Panc1 (cell line): ENCODE data around the gene SUGCT. TPM values are rescaled to one million over a fixed set of nuclear protein-coding genes. Genes with fewer than 3 reads are reported as not detected.

Experiments
- ATAC-seq: fragments of 200-7000 bp; cut with Tn5 transposase; 2 replicates; pipeline ENCODE4 v1.9.1; 2020; ENCODE audit warnings: mild to moderate bottlenecking, moderate library complexity
- BruUV-seq: library from RNA; stranded (reverse); fragments of 400-500 nt; replicated peaks from 2 replicates; lab custom pipeline; 2021; lab: Mats Ljungman, UMichigan
- CTCF ChIA-PET: fragments of 300-600 bp; sonication (Branson Sonifier 250); formaldehyde crosslinking; loops from one replicate; lab custom pipeline; 2022; ENCODE audit warnings: antibody characterized with exemption; lab: Charles Lee
- POLR2A ChIA-PET: fragments of 300-600 bp; sonication (Branson Sonifier 250); formaldehyde crosslinking; loops from one replicate; lab custom pipeline; 2022; ENCODE audit warnings: antibody characterized with exemption; lab: Charles Lee
- DNase-seq: peaks from one replicate; pipeline ENCODE4 v3.0.0-alpha.2; 2010; ENCODE audit warnings: low read depth, low spot score
- H3K27ac ChIP-seq: 2 replicates; pipeline ENCODE4 v1.5.1; 2011; ENCODE audit warnings: mild to moderate bottlenecking, low read length, inconsistent platforms
- H3K27me3 ChIP-seq: fragments of 200-500 bp; sonication (Bioruptor generic); 2 replicates; pipeline ENCODE4 v1.6.0; 2014; ENCODE audit warnings: low read length, inconsistent platforms; ENCODE audit not compliant: control insufficient read depth, insufficient read depth
- H3K36me3 ChIP-seq: fragments of 200-500 bp; sonication (Bioruptor generic); 2 replicates; pipeline ENCODE4 v1.5.1; 2014; ENCODE audit warnings: inconsistent platforms, mild to moderate bottlenecking, low read length, moderate library complexity; ENCODE audit not compliant: control insufficient read depth, insufficient read depth
- H3K4me1 ChIP-seq: 2 replicates; pipeline ENCODE4 v1.5.1; 2011; ENCODE audit warnings: inconsistent platforms, mild to moderate bottlenecking, low read length, moderate library complexity; ENCODE audit not compliant: control insufficient read depth, insufficient read depth
- H3K4me3 ChIP-seq, 2 experiments: 2 replicates each; pipeline ENCODE4 v1.5.1; 2011 to 2012; ENCODE audit warnings: low read depth in 2 of 2, low read length in 2 of 2, mild to moderate bottlenecking in 2 of 2, inconsistent platforms in 1 of 2, moderate library complexity in 1 of 2
- H3K9me3 ChIP-seq: fragments of 200-500 bp; sonication (Bioruptor generic); 2 replicates; pipeline ENCODE4 v1.5.1; 2014; ENCODE audit warnings: low read depth, mild to moderate bottlenecking, inconsistent platforms, low read length, moderate library complexity; ENCODE audit not compliant: control insufficient read depth, insufficient read depth
- CTCF ChIP-seq: fragments of 450-650 bp; IDR thresholded peaks from 2 replicates; pipeline ENCODE4 v1.5.1; 2017; ENCODE audit warnings: mild to moderate bottlenecking
- POLR2AphosphoS5 ChIP-seq: IDR thresholded peaks from 2 replicates; pipeline ENCODE4 v1.6.1; 2012; ENCODE audit warnings: mild to moderate bottlenecking, low read depth, low read length, moderate library complexity
- REST ChIP-seq, 2 experiments: IDR thresholded peaks; 2 replicates each; pipeline ENCODE4 v1.6.1; 2011 to 2012; ENCODE audit warnings: low read depth in 2 of 2, control low read depth in 1 of 2, low read length in 1 of 2, mild to moderate bottlenecking in 1 of 2, moderate library complexity in 1 of 2; ENCODE audit not compliant: insufficient read depth in 1 of 2
- SIN3A ChIP-seq: IDR thresholded peaks from 2 replicates; pipeline ENCODE4 v1.6.1; 2012; ENCODE audit warnings: low read depth, mild to moderate bottlenecking, low read length, moderate library complexity, borderline replicate concordance; ENCODE audit not compliant: insufficient read depth
- TCF7L2 ChIP-seq: IDR thresholded peaks from 2 replicates; pipeline ENCODE4 v1.6.1; 2011; ENCODE audit warnings: mild to moderate bottlenecking, low read depth, low read length, inconsistent platforms
- in situ Hi-C: cut with HindIII; loops from 2 replicates; pipeline ENCODE4 v1.10.0; 2016; ENCODE audit warnings: low sequenced_read_pairs, low pct_unique_long_range_greater_than_20kb
- intact Hi-C: fragments of 100-400 bp; cut with micrococcal nuclease; formaldehyde crosslinking; loops from one replicate; pipeline ENCODE4 v1.10.0; 2022; ENCODE audit not compliant: unreplicated experiment
- total RNA-seq: library from RNA; stranded (reverse); gene quantifications from one replicate; pipeline ENCODE4 v1.2.1, GENCODE V29; 2021; ENCODE audit not compliant: unreplicated experiment

The SUGCT gene
- total RNA-seq, 1 experiment from 2014 or later = 3.1 TPM

- ChIA-PET CTCF (no interaction called here), POLR2A (no interaction called here)
- H3K27me3 ChIP-seq = no peaks in the 10 kb centered on the region
- H3K9me3 ChIP-seq = no peaks in the 10 kb centered on the region
- H3K4me1 ChIP-seq = no peaks in the 10 kb centered on the region
- no peaks in the 10 kb centered on the region for H3K36me3 ChIP-seq
- in situ Hi-C loops (no loop called here), intact Hi-C loops (no loop called here)
- no peak for ATAC-seq
- no TSS peak for BruUV-seq
- DNase-seq = no peak
- no peak overlapping the region for H3K27ac ChIP-seq
- TF ChIP-seq SIN3A = no peak
- no peak for TF ChIP-seq CTCF
- TF ChIP-seq TCF7L2 = no peak
- no peak for TF ChIP-seq REST (IDR thresholded peaks at IDR 0.05; ENCODE audit: insufficient read depth in 1 of 2, low read depth in 2 of 2, low read length in 1 of 2)
- no peak for TF ChIP-seq POLR2AphosphoS5
- H3K4me3 ChIP-seq = no peak overlapping the region
Measured at GRCh38 chr7:40402661-40403060, 267.9 kb downstream of the SUGCT start.

- intact Hi-C loops = no loop called here
- in situ Hi-C loops = no loop called here
- H3K36me3 ChIP-seq = no peaks in the 10 kb centered on the region
- H3K4me3 ChIP-seq = no peak overlapping the region
- no peaks in the 10 kb centered on the region for H3K27me3 ChIP-seq
- ChIA-PET CTCF (no interaction called here), POLR2A (no interaction called here)
- H3K4me1 ChIP-seq = no peaks in the 10 kb centered on the region
- H3K27ac ChIP-seq = no peak overlapping the region
- ATAC-seq (no peak), DNase-seq (no peak)
- no TSS peak for BruUV-seq
- TF ChIP-seq CTCF (no peak), SIN3A (no peak), TCF7L2 (no peak), POLR2AphosphoS5 (no peak)
- no peaks in the 10 kb centered on the region for H3K9me3 ChIP-seq
Measured at GRCh38 chr7:40403703-40404476, 269.1 kb downstream of the SUGCT start.
